Measurements from ENCODE around the gene ATCAY. TPM values are rescaled to one million over a fixed set of nuclear protein-coding genes. Genes with fewer than 3 reads are reported as not detected.
A peak's percentile ranks its signal among the peaks of the same experiment; 100 is the strongest.
"Not testable (repeated sequence)": the region's sequence is repeated elsewhere in the genome, so short reads cannot be mapped to it uniquely, and the experiment has no call there.

ATCAY gene
- total RNA-seq, 1 donor from 2014 or later, result 0.98 TPM

DNA sequence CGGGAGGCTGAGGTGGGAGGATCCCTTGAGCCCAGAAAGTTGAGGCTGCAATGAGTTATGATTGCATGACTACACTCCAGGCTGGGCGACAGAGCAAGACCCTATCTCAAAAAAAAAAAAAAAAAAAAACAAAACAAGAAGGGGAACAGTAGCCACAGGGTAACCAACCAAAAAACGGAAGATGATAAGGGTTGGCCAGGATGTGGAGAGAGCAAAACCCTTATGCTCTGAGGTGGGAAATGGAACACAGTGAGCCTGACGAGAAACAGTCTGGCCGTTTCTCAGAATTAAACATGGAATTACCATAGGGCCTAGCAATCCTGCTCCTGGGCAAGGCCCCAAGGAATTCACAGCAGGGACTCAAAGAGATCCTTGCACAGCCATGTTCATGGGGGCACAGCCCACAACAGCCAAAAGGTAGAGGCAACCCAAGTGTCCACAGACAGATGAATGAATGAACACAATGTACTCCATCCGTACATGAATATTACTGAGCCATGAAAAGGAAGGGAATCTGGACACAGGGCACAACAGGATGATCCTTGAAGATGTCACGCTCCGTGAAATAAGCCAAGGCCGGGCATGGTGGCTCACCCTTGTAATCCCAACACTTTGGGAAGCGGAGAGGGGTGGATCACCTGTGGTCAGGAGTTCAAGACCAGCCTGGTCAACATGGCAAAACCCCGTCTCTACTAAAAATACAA is 63.7 kb downstream of the ATCAY start:
- Histone ChIP-seq H3K4me1 (no peaks in the 10 kb centered on the region), H3K36me3 (no peaks in the 10 kb centered on the region), H3K4me3 (no peak overlapping the region), H3K27me3 (no peaks in the 10 kb centered on the region), H3K9me3 (no peaks in the 10 kb centered on the region), H3K27ac (no peak overlapping the region)
- no peak for TF ChIP-seq POLR2A (IDR thresholded peaks at IDR 0.05)
- TF ChIP-seq, protein P1, sequence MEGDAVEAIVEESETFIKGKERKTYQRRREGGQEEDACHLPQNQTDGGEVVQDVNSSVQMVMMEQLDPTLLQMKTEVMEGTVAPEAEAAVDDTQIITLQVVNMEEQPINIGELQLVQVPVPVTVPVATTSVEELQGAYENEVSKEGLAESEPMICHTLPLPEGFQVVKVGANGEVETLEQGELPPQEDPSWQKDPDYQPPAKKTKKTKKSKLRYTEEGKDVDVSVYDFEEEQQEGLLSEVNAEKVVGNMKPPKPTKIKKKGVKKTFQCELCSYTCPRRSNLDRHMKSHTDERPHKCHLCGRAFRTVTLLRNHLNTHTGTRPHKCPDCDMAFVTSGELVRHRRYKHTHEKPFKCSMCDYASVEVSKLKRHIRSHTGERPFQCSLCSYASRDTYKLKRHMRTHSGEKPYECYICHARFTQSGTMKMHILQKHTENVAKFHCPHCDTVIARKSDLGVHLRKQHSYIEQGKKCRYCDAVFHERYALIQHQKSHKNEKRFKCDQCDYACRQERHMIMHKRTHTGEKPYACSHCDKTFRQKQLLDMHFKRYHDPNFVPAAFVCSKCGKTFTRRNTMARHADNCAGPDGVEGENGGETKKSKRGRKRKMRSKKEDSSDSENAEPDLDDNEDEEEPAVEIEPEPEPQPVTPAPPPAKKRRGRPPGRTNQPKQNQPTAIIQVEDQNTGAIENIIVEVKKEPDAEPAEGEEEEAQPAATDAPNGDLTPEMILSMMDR (IDR thresholded peaks at IDR 0.05), result no peak
- TF ChIP-seq POLR2AphosphoS5 (IDR thresholded peaks at IDR 0.05; ENCODE audit: insufficient read depth in 1 of 2, low read depth in 1 of 2), result no peak
- intact Hi-C loops (cut with DNase I), result no loop called here
- no peak for DNase-seq (ENCODE audit: extremely low spot score in 2 of 2)

DNA sequence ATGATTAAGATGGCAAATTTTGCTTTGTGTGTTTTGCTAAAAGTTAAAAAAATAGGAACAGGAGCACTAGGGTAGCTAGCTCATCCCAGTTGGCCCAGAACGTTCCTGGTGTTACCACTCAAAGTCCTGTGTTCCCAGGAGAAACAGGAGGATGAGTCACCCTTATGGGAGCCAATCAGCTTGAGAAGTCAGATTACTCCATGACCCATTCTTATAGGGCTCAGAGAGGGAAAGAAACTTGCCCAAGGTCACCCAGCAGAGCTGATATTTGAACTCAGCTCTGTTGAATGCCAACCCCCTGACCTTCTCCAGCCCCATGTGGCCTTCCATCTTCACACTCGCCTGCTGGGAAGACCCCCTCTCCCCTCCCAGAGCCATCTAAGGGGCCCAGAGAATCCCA is 65.4 kb downstream of the ATCAY start:
- Histone ChIP-seq H3K4me1 (peaks cover 4% of the 10 kb centered on the region), H3K27ac (no peak overlapping the region), H3K36me3 (no peaks in the 10 kb centered on the region), H3K9me3 (no peaks in the 10 kb centered on the region), H3K4me3 (no peak overlapping the region), H3K27me3 (no peaks in the 10 kb centered on the region)
- no peak for DNase-seq (ENCODE audit: extremely low spot score in 2 of 2)
- intact Hi-C loops (cut with DNase I), result no loop called here
- TF ChIP-seq POLR2AphosphoS5 (IDR thresholded peaks at IDR 0.05; ENCODE audit: insufficient read depth in 1 of 2, low read depth in 1 of 2), result no peak
- TF ChIP-seq POLR2A (IDR thresholded peaks at IDR 0.05), result no peak
- TF ChIP-seq, protein P1 (IDR thresholded peaks at IDR 0.05), result no peak

DNA sequence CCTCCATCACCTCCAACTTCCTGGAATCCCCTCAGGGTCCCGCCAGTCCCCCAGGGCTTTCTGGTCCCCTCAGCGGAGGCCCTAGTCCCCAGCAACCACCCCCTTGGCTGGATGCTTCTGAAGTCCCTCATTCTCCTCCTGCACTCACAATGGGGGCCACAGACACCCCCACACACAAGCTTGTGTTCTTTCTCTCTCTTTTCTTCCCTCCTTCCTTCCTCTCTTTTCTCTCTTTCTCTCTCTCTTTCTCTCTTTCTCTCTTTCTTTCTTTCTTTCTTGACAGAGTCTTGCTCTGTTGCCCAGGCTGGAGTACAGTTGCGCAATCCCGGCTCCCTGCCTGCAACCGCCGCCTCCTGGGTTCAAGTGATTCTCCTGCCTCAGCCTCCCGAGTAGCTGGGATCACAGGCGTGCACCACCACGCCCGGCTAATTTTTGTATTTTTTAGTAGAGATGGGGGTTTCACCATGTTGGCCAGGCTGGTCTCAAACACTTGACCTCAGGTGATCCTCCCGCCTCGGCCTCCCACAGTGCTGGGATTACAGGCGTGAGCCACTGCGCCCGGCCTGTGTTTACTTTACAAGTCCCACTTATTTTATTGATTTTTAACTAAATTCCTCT is 66.9 kb downstream of the ATCAY start:
- intact Hi-C loops (cut with DNase I); H3K4me3 ChIP-seq; H3K36me3 ChIP-seq; H3K9me3 ChIP-seq; H3K27me3 ChIP-seq; DNase-seq (ENCODE audit: extremely low spot score in 2 of 2); H3K27ac ChIP-seq: not testable (repeated sequence)
- H3K4me1 ChIP-seq, result peaks cover 14% of the 10 kb centered on the region

DNA sequence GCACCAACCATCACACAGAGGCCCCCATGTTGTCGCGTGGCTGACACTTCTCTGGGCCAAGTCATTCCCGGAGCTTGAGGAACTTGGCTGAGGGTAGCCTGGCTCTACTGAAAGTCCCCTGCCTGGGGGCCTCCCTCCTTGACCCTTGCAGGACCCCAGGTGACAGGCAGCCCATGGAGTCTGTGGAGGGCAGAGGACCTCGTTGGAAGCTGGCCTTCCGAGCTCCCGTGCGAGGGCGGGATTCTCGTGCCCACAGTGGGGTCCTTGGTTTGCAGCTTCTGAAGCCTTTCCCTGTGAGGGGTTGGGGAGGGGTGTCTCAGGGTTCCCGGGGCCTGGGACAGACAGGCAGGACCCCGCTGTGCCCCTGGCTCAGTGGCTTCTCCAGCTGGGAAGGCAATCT is 68.8 kb downstream of the ATCAY start:
- H3K27me3 ChIP-seq, result no peaks in the 10 kb centered on the region
- H3K27ac ChIP-seq, result no peak overlapping the region
- peaks cover 14% of the 10 kb centered on the region for H3K4me1 ChIP-seq

DNA sequence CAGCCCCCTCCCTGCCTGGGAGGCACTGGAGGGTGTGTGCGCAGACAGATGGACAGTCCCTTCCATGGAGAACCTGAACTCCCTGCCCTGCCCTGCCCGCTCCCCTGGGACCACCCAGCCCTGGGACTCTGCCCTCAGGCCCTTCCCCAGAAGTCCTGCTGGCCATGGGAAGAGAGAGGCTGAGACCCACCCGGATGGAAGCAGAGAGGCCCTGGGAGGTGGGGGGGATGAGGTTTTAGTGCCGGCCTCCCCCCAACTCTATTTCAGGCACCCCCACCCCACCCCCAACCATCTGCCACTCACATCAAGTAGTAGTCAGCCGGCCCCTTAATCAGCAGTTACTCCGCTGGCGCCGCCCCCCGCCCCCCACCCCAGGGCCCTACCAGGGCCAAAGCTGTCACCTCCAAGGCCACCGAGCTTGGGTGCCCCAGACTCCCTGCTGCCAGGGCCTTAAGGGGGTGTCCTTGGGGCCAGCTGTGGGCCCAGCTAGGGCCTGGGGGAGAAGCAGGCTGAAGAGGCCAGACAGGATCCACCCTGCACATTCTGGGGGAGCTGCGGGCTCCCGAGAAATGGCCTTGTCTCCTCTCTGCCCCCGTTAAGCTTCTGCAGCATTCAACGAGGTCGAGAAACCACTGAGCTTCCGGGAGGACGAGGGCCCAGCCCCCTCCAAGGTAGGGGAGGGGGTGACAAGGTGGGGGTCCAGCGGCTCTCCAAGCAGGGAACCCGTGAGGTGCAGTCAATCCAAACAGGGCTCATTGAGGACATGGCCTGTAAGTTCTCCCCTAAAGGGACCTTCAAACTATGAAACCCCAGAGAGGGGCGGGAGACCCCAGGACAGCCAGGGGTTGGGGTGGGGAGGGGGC is 69.7 kb downstream of the ATCAY start:
- no peaks in the 10 kb centered on the region for H3K36me3 ChIP-seq
- TF ChIP-seq, protein P1 (IDR thresholded peaks at IDR 0.05), result no peak
- TF ChIP-seq POLR2A (IDR thresholded peaks at IDR 0.05) (no peak), POLR2AphosphoS5 (IDR thresholded peaks at IDR 0.05; ENCODE audit: insufficient read depth in 1 of 2, low read depth in 1 of 2) (no peak)
- H3K4me1 ChIP-seq, result peaks cover 14% of the 10 kb centered on the region
- intact Hi-C loops (cut with DNase I), result no loop called here
- H3K9me3 ChIP-seq, result no peaks in the 10 kb centered on the region
- no peak for DNase-seq (ENCODE audit: extremely low spot score in 2 of 2)
- H3K4me3 ChIP-seq, result peak overlapping the region in 1 of 2 donors; percentile 28
- no peaks in the 10 kb centered on the region for H3K27me3 ChIP-seq
- no peak overlapping the region for H3K27ac ChIP-seq

More for the DNA sequence above, 68.8 kb downstream of the ATCAY start:
- Histone ChIP-seq H3K4me3 (no peak overlapping the region), H3K9me3 (no peaks in the 10 kb centered on the region), H3K36me3 (no peaks in the 10 kb centered on the region)
- DNase-seq (ENCODE audit: extremely low spot score in 2 of 2), result no peak
- TF ChIP-seq POLR2A (IDR thresholded peaks at IDR 0.05) (no peak), POLR2AphosphoS5 (IDR thresholded peaks at IDR 0.05; ENCODE audit: insufficient read depth in 1 of 2, low read depth in 1 of 2) (no peak)
- TF ChIP-seq, protein P1 (IDR thresholded peaks at IDR 0.05), result no peak
- intact Hi-C loops (cut with DNase I), result no loop called here
